Measurements from ENCODE around the gene ALOX15. TPM values are rescaled to one million over a fixed set of nuclear protein-coding genes. Genes with fewer than 3 reads are reported as not detected.
"Not testable (repeated sequence)": the region's sequence is repeated elsewhere in the genome, so short reads cannot be mapped to it uniquely, and the experiment has no call there.

Gene ALOX15
- polyA plus RNA-seq, 1 donor from 2014 or later, result 0.12 TPM

DNA sequence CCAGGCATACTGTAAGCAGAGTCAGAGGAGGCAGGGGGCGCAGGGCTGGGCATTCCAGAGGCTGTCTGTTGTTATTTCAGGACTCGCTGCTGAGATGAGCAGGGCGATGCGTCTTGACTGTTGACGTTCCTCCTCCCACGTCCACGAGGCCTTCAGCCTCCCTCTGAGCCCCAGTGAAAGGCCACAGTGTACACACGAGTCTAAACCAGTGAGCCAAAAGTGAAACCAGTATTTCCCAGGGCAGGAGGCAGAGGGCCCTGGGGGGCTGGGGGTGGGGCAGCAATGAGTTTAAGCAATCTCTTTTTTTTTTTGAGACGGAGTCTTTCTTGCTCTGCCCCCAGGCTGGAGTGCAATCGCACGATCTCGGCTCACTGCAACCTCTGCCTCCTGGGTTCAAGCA, 35.7 kb downstream of the ALOX15 start:
- Histone ChIP-seq H3K4me2 (ENCODE audit: low read length) (no peak overlapping the region), H3K9me2 (ENCODE audit: insufficient read depth, low read length) (no peaks in the 10 kb centered on the region), H3K4me3 (ENCODE audit: low read length) (no peak overlapping the region), H3K9me3 (ENCODE audit: low read length) (no peaks in the 10 kb centered on the region), H2AFZ (ENCODE audit: low read depth, low read length) (no peak overlapping the region), H3K27ac (ENCODE audit: low read length) (no peak overlapping the region), H3K9ac (ENCODE audit: low read length) (no peak overlapping the region), H3K79me2 (replicated peaks; ENCODE audit: insufficient read depth, low read length) (no peaks in the 10 kb centered on the region), H4K20me1 (ENCODE audit: insufficient read depth) (no peaks in the 10 kb centered on the region), H3K36me3 (ENCODE audit: insufficient read depth, low read length) (no peaks in the 10 kb centered on the region), H3K27me3 (ENCODE audit: insufficient read depth, low read depth, low read length) (no peaks in the 10 kb centered on the region), H3F3A (ENCODE audit: insufficient read depth, low read length, poor library complexity, severe bottlenecking) (no peaks in the 10 kb centered on the region)
- TF ChIP-seq, protein P1, sequence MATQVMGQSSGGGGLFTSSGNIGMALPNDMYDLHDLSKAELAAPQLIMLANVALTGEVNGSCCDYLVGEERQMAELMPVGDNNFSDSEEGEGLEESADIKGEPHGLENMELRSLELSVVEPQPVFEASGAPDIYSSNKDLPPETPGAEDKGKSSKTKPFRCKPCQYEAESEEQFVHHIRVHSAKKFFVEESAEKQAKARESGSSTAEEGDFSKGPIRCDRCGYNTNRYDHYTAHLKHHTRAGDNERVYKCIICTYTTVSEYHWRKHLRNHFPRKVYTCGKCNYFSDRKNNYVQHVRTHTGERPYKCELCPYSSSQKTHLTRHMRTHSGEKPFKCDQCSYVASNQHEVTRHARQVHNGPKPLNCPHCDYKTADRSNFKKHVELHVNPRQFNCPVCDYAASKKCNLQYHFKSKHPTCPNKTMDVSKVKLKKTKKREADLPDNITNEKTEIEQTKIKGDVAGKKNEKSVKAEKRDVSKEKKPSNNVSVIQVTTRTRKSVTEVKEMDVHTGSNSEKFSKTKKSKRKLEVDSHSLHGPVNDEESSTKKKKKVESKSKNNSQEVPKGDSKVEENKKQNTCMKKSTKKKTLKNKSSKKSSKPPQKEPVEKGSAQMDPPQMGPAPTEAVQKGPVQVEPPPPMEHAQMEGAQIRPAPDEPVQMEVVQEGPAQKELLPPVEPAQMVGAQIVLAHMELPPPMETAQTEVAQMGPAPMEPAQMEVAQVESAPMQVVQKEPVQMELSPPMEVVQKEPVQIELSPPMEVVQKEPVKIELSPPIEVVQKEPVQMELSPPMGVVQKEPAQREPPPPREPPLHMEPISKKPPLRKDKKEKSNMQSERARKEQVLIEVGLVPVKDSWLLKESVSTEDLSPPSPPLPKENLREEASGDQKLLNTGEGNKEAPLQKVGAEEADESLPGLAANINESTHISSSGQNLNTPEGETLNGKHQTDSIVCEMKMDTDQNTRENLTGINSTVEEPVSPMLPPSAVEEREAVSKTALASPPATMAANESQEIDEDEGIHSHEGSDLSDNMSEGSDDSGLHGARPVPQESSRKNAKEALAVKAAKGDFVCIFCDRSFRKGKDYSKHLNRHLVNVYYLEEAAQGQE (IDR thresholded peaks at IDR 0.05; ENCODE audit: borderline replicate concordance), result no peak
- TF ChIP-seq POLR2AphosphoS5 (IDR thresholded peaks at IDR 0.05) (no peak), EP300 (conservative IDR thresholded peaks at IDR 0.05; ENCODE audit: poor library complexity, severe bottlenecking) (no peak), SMC3 (conservative IDR thresholded peaks at IDR 0.05; ENCODE audit: poor library complexity) (no peak), RAD21 (conservative IDR thresholded peaks at IDR 0.05) (no peak), MXI1 (conservative IDR thresholded peaks at IDR 0.05; ENCODE audit: poor library complexity, severe bottlenecking) (no peak), EZH2 (IDR thresholded peaks at IDR 0.05; ENCODE audit: borderline replicate concordance, insufficient read depth, low read length, poor library complexity, severe bottlenecking) (no peak), TAF1 (IDR thresholded peaks at IDR 0.05; ENCODE audit: low read depth) (no peak)
- TF ChIP-seq, protein P2, sequence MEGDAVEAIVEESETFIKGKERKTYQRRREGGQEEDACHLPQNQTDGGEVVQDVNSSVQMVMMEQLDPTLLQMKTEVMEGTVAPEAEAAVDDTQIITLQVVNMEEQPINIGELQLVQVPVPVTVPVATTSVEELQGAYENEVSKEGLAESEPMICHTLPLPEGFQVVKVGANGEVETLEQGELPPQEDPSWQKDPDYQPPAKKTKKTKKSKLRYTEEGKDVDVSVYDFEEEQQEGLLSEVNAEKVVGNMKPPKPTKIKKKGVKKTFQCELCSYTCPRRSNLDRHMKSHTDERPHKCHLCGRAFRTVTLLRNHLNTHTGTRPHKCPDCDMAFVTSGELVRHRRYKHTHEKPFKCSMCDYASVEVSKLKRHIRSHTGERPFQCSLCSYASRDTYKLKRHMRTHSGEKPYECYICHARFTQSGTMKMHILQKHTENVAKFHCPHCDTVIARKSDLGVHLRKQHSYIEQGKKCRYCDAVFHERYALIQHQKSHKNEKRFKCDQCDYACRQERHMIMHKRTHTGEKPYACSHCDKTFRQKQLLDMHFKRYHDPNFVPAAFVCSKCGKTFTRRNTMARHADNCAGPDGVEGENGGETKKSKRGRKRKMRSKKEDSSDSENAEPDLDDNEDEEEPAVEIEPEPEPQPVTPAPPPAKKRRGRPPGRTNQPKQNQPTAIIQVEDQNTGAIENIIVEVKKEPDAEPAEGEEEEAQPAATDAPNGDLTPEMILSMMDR (IDR thresholded peaks at IDR 0.05; ENCODE audit: poor library complexity, severe bottlenecking), result no peak

DNA sequence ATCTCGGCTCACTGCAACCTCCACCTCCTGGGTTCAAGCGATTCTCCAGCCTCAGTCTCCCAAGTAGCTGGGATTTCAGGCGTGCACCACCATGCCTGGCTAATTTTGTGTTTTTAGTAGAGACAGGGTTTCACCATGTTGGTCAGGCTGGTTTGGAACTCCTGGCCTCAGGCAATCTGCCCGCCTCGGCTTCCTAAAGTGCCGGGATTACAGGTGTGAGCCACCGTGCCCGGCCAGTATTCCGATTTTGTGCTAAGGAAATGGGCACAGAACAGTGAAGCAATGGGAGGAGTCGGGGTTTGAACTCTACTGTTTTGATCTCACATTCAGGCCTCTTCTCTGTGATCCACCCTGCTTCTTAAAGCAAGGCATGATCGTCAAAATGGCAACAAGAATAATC, 36.7 kb downstream of the ALOX15 start:
- not testable (repeated sequence) for H3K4me3 ChIP-seq (ENCODE audit: low read length); H3K9me2 ChIP-seq (ENCODE audit: insufficient read depth, low read length); H3K9ac ChIP-seq (ENCODE audit: low read length); H3K79me2 ChIP-seq (replicated peaks; ENCODE audit: insufficient read depth, low read length); H3K36me3 ChIP-seq (ENCODE audit: insufficient read depth, low read length); H2AFZ ChIP-seq (ENCODE audit: low read depth, low read length); H4K20me1 ChIP-seq (ENCODE audit: insufficient read depth); H3K9me3 ChIP-seq (ENCODE audit: low read length); H3F3A ChIP-seq (ENCODE audit: insufficient read depth, low read length, poor library complexity, severe bottlenecking); H3K27ac ChIP-seq (ENCODE audit: low read length); H3K27me3 ChIP-seq (ENCODE audit: insufficient read depth, low read depth, low read length); H3K4me2 ChIP-seq (ENCODE audit: low read length)

DNA sequence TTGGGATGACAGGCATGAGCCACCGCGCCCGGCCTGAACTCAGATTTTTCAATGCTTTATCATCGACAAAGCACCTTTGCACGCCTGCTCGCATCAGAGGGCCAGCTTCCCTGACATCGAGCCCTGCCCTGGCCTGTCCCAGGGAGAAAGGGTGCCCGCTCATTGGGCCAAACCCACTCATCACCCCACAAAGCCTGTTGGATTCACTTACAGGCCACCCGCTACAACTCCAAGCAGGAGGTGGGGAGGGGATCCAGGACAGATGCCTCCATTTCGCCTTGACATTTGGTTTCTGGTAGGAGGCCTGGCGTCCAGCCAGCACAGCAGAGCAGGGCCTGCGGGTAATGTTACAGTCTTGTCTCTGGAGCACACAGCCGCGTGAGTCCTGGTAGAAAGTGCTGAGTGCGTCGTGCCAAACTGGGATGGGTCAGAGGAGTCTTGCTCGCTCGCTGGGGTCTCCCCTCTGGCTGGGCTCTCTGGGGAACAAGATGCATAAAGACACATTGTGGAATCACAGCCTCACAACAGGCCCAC, 37.3 kb downstream of the ALOX15 start:
- Histone ChIP-seq H3K4me2 (ENCODE audit: low read length) (no peak overlapping the region), H3K4me3 (ENCODE audit: low read length) (no peak overlapping the region), H3K79me2 (replicated peaks; ENCODE audit: insufficient read depth, low read length) (no peaks in the 10 kb centered on the region), H2AFZ (ENCODE audit: low read depth, low read length) (no peak overlapping the region), H3K36me3 (ENCODE audit: insufficient read depth, low read length) (no peaks in the 10 kb centered on the region), H3K9me3 (ENCODE audit: low read length) (no peaks in the 10 kb centered on the region), H3K9ac (ENCODE audit: low read length) (no peak overlapping the region), H3K9me2 (ENCODE audit: insufficient read depth, low read length) (no peaks in the 10 kb centered on the region), H3K27ac (ENCODE audit: low read length) (no peak overlapping the region), H3K27me3 (ENCODE audit: insufficient read depth, low read depth, low read length) (no peaks in the 10 kb centered on the region), H3F3A (ENCODE audit: insufficient read depth, low read length, poor library complexity, severe bottlenecking) (no peaks in the 10 kb centered on the region), H4K20me1 (ENCODE audit: insufficient read depth) (no peaks in the 10 kb centered on the region)
- no peak for TF ChIP-seq RAD21 (conservative IDR thresholded peaks at IDR 0.05)
- no peak for TF ChIP-seq TAF1 (IDR thresholded peaks at IDR 0.05; ENCODE audit: low read depth)
- TF ChIP-seq SMC3 (conservative IDR thresholded peaks at IDR 0.05; ENCODE audit: poor library complexity), result no peak
- no peak for TF ChIP-seq EZH2 (IDR thresholded peaks at IDR 0.05; ENCODE audit: borderline replicate concordance, insufficient read depth, low read length, poor library complexity, severe bottlenecking)
- TF ChIP-seq, protein P1 (IDR thresholded peaks at IDR 0.05; ENCODE audit: borderline replicate concordance), result no peak
- no peak for TF ChIP-seq POLR2AphosphoS5 (IDR thresholded peaks at IDR 0.05)
- TF ChIP-seq EP300 (conservative IDR thresholded peaks at IDR 0.05; ENCODE audit: poor library complexity, severe bottlenecking), result no peak

Measured in neural cell (in vitro differentiated cells).